Fibroblast of lung (primary cell): ENCODE results near the gene KLK7. TPM values are rescaled to one million over a fixed set of nuclear protein-coding genes. Genes with fewer than 3 reads are reported as not detected.
"Not testable (repeated sequence)": the region's sequence is repeated elsewhere in the genome, so short reads cannot be mapped to it uniquely, and the experiment has no call there.

Source experiments
- DNase-seq, 2 donors: peaks; one replicate each; pipeline versions ENCODE4 v3.0.0 to v3.0.0-alpha.2; 2010; ENCODE audit warnings: low read depth in 2 of 2
- H2AFZ ChIP-seq: 2 replicates; pipeline ENCODE4 v1.5.1; 2012; ENCODE audit warnings: low read length, control low read depth, inconsistent platforms
- H3K27ac ChIP-seq: 2 replicates; pipeline ENCODE4 v1.5.1; 2011; ENCODE audit warnings: low read length, control low read depth; ENCODE audit not compliant: insufficient read depth
- H3K27me3 ChIP-seq: 2 replicates; pipeline ENCODE4 v1.5.1; 2011; ENCODE audit warnings: mild to moderate bottlenecking, low read length; ENCODE audit not compliant: control insufficient read depth, insufficient read depth
- H3K36me3 ChIP-seq: 2 replicates; pipeline ENCODE4 v1.5.1; 2011; ENCODE audit warnings: low read length; ENCODE audit not compliant: control insufficient read depth, insufficient read depth
- H3K4me1 ChIP-seq: 2 replicates; pipeline ENCODE4 v1.5.1; 2011; ENCODE audit warnings: low read length; ENCODE audit not compliant: control insufficient read depth, insufficient read depth; ENCODE audit errors: extremely low read depth
- H3K4me2 ChIP-seq: 2 replicates; pipeline ENCODE4 v1.5.1; 2011; ENCODE audit warnings: low read length, control low read depth; ENCODE audit not compliant: insufficient read depth; ENCODE audit errors: extremely low read depth
- H3K4me3 ChIP-seq, 4 experiments: fragments of 200-600 bp in 1 of 4; sonication (generic) in 1 of 4; replicated peaks in 1 of 4; 2 replicates each; pipeline ENCODE4 v1.5.1; 2011 to 2016; ENCODE audit warnings: low read length in 4 of 4, low read depth in 3 of 4, mild to moderate bottlenecking in 3 of 4, control low read depth in 2 of 4, inconsistent platforms in 1 of 4, mixed read lengths in 1 of 4; ENCODE audit not compliant: insufficient read depth in 1 of 4; ENCODE audit errors: control extremely low read depth in 1 of 4
- H3K79me2 ChIP-seq: 2 replicates; pipeline ENCODE4 v1.5.1; 2012; ENCODE audit warnings: mild to moderate bottlenecking, low read length, inconsistent platforms; ENCODE audit not compliant: control insufficient read depth, insufficient read depth
- H3K9ac ChIP-seq: 2 replicates; pipeline ENCODE4 v1.5.1; 2011; ENCODE audit warnings: mild to moderate bottlenecking, low read length, control low read depth; ENCODE audit not compliant: insufficient read depth
- H3K9me3 ChIP-seq: 2 replicates; pipeline ENCODE4 v1.5.1; 2012; ENCODE audit warnings: low read depth, low read length; ENCODE audit not compliant: control insufficient read depth, insufficient read depth
- H4K20me1 ChIP-seq: 2 replicates; pipeline ENCODE4 v1.5.1; 2011; ENCODE audit warnings: low read length; ENCODE audit not compliant: control insufficient read depth, insufficient read depth; ENCODE audit errors: extremely low read depth
- CTCF ChIP-seq, 2 donors: IDR thresholded peaks in 1 of 2; conservative IDR thresholded peaks in 1 of 2; 1 replicate in 1 of 2; 2 replicates in 1 of 2; pipeline ENCODE4 v1.5.1; 2011 to 2012; ENCODE audit warnings: low read length in 2 of 2, control low read depth in 1 of 2, inconsistent platforms in 1 of 2, low read depth in 1 of 2, mild to moderate bottlenecking in 1 of 2
- EZH2 ChIP-seq: IDR thresholded peaks from 2 replicates; pipeline ENCODE4 v1.5.1; 2012; ENCODE audit warnings: low read length, control low read depth, mild to moderate bottlenecking; ENCODE audit errors: missing control alignments
- polyA plus RNA-seq, 2 donors: library from polyadenylated mRNA; depleted of rRNA in 1 of 2; stranded (reverse) in 1 of 2; unstranded in 1 of 2; fragments of >200 nt; gene quantifications; 2 replicates each; pipeline ENCODE4 v1.2.1, GENCODE V29; 2011 to 2012; ENCODE audit warnings: missing spikeins in 1 of 2
- total RNA-seq: library from RNA; depleted of rRNA; stranded (reverse); fragments of >200 nt; gene quantifications from 2 replicates; pipeline ENCODE4 v1.2.1, GENCODE V29; 2014

Gene KLK7
- total and polyA plus RNA-seq, 2 donors (not counting 1 experiment from before 2014, with no cell fraction given) = not detected

GRCh38 chr19:50994129-50994528, 10.4 kb upstream of the KLK7 start:
- Histone ChIP-seq H3K79me2 (no peaks in the 10 kb centered on the region), H3K27ac (no peak overlapping the region), H3K27me3 (no peaks in the 10 kb centered on the region), H2AFZ (no peak overlapping the region), H3K4me3 (no peak overlapping the region), H4K20me1 (no peaks in the 10 kb centered on the region), H3K4me2 (no peak overlapping the region), H3K36me3 (no peaks in the 10 kb centered on the region), H3K9me3 (no peaks in the 10 kb centered on the region), H3K9ac (no peak overlapping the region), H3K4me1 (no peaks in the 10 kb centered on the region)
- DNase-seq = no peak
- TF ChIP-seq CTCF (conservative IDR thresholded peaks at IDR 0.05 in 1 of 2, IDR thresholded peaks at IDR 0.05 in 1 of 2; ENCODE audit: low read depth in 1 of 2, low read length in 2 of 2) = no peak
- no peak for TF ChIP-seq EZH2

GRCh38 chr19:50992666-50993035, 8.9 kb upstream of the KLK7 start:
- DNase-seq = no peak
- no peak overlapping the region for H3K27ac ChIP-seq
- H3K9me3 ChIP-seq = no peaks in the 10 kb centered on the region
- no peak overlapping the region for H3K4me3 ChIP-seq
- no peaks in the 10 kb centered on the region for H3K79me2 ChIP-seq
- H3K36me3 ChIP-seq = no peaks in the 10 kb centered on the region
- no peaks in the 10 kb centered on the region for H3K27me3 ChIP-seq
- no peak overlapping the region for H3K9ac ChIP-seq
- H3K4me1 ChIP-seq = no peaks in the 10 kb centered on the region
- H4K20me1 ChIP-seq = no peaks in the 10 kb centered on the region
- H2AFZ ChIP-seq = no peak overlapping the region
- no peak overlapping the region for H3K4me2 ChIP-seq
- no peak for TF ChIP-seq CTCF (conservative IDR thresholded peaks at IDR 0.05 in 1 of 2, IDR thresholded peaks at IDR 0.05 in 1 of 2; ENCODE audit: low read depth in 1 of 2, low read length in 2 of 2)
- TF ChIP-seq EZH2 = no peak

DNA sequence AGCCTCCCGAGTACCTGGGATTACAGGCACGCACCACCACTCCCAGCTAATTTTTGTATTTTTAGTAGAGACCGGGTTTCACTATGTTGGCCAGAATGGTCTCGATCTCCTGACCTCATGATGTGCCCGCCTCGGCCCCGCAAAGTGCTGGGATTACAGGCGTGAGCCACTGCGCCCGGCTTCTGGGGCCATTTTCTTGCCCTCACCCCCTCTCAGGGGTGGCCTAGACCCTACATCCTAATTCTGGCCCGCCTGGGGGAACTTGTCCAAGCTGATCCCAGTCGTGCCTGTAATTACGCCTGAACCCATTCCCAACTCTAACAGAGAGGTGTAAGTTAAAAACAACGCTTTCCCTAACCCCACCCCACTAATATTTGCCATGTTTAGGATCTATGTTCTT, 699 bp upstream of the KLK7 start:
- H2AFZ ChIP-seq, H3K9me3 ChIP-seq, H3K4me3 ChIP-seq, H3K4me2 ChIP-seq, H3K27ac ChIP-seq, H3K9ac ChIP-seq, DNase-seq, H3K27me3 ChIP-seq, H3K36me3 ChIP-seq, H3K4me1 ChIP-seq, H3K79me2 ChIP-seq, H4K20me1 ChIP-seq: not testable (repeated sequence)
